ENCODE measurements around the gene TRPC3. TPM values are rescaled to one million over a fixed set of nuclear protein-coding genes. Genes with fewer than 3 reads are reported as not detected.

The TRPC3 gene
- polyA plus RNA-seq, 1 donor from 2014 or later, result 6.9 TPM

DNA sequence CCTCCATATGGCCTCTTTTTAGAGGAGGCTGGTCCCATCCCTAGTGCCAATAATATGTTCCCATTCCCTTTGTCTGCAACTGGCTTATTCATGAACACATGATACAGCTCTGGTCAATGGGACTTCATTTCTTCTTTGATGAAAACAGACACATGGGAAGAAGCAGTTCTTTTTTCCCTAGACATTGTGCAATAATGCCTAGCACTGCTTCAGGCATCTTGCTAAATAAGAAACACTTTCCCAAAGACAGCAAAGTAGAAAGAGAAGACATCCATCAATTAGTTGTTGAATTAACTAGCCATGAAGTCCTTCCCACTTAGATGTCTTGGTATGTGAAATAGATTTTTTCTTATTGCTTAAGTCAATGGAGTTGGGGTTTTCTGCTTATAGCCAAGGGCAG, 40.1 kb upstream of the TRPC3 start:
- Histone ChIP-seq H3K79me2 (replicated peaks; ENCODE audit: insufficient read depth, low read length) (no peaks in the 10 kb centered on the region), H2AFZ (ENCODE audit: low read depth, low read length) (no peak overlapping the region), H4K20me1 (ENCODE audit: insufficient read depth) (no peaks in the 10 kb centered on the region), H3K4me2 (ENCODE audit: low read length) (no peak overlapping the region), H3K4me3 (ENCODE audit: low read length) (no peak overlapping the region), H3F3A (ENCODE audit: insufficient read depth, low read length, poor library complexity, severe bottlenecking) (no peaks in the 10 kb centered on the region), H3K9me3 (ENCODE audit: low read length) (no peaks in the 10 kb centered on the region), H3K27me3 (ENCODE audit: insufficient read depth, low read depth, low read length) (no peaks in the 10 kb centered on the region), H3K27ac (ENCODE audit: low read length) (no peak overlapping the region), H3K36me3 (ENCODE audit: insufficient read depth, low read length) (no peaks in the 10 kb centered on the region), H3K9me2 (ENCODE audit: insufficient read depth, low read length) (no peaks in the 10 kb centered on the region), H3K9ac (ENCODE audit: low read length) (no peak overlapping the region)
- TF ChIP-seq SMC3 (conservative IDR thresholded peaks at IDR 0.05; ENCODE audit: poor library complexity) (no peak), POLR2AphosphoS5 (IDR thresholded peaks at IDR 0.05) (no peak), EP300 (conservative IDR thresholded peaks at IDR 0.05; ENCODE audit: poor library complexity, severe bottlenecking) (no peak), TAF1 (IDR thresholded peaks at IDR 0.05; ENCODE audit: low read depth) (no peak), MXI1 (conservative IDR thresholded peaks at IDR 0.05; ENCODE audit: poor library complexity, severe bottlenecking) (no peak), RAD21 (conservative IDR thresholded peaks at IDR 0.05) (no peak), EZH2 (IDR thresholded peaks at IDR 0.05; ENCODE audit: borderline replicate concordance, insufficient read depth, low read length, poor library complexity, severe bottlenecking) (no peak)
- TF ChIP-seq, protein P1, sequence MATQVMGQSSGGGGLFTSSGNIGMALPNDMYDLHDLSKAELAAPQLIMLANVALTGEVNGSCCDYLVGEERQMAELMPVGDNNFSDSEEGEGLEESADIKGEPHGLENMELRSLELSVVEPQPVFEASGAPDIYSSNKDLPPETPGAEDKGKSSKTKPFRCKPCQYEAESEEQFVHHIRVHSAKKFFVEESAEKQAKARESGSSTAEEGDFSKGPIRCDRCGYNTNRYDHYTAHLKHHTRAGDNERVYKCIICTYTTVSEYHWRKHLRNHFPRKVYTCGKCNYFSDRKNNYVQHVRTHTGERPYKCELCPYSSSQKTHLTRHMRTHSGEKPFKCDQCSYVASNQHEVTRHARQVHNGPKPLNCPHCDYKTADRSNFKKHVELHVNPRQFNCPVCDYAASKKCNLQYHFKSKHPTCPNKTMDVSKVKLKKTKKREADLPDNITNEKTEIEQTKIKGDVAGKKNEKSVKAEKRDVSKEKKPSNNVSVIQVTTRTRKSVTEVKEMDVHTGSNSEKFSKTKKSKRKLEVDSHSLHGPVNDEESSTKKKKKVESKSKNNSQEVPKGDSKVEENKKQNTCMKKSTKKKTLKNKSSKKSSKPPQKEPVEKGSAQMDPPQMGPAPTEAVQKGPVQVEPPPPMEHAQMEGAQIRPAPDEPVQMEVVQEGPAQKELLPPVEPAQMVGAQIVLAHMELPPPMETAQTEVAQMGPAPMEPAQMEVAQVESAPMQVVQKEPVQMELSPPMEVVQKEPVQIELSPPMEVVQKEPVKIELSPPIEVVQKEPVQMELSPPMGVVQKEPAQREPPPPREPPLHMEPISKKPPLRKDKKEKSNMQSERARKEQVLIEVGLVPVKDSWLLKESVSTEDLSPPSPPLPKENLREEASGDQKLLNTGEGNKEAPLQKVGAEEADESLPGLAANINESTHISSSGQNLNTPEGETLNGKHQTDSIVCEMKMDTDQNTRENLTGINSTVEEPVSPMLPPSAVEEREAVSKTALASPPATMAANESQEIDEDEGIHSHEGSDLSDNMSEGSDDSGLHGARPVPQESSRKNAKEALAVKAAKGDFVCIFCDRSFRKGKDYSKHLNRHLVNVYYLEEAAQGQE (IDR thresholded peaks at IDR 0.05; ENCODE audit: borderline replicate concordance), result no peak
- TF ChIP-seq, protein P2, sequence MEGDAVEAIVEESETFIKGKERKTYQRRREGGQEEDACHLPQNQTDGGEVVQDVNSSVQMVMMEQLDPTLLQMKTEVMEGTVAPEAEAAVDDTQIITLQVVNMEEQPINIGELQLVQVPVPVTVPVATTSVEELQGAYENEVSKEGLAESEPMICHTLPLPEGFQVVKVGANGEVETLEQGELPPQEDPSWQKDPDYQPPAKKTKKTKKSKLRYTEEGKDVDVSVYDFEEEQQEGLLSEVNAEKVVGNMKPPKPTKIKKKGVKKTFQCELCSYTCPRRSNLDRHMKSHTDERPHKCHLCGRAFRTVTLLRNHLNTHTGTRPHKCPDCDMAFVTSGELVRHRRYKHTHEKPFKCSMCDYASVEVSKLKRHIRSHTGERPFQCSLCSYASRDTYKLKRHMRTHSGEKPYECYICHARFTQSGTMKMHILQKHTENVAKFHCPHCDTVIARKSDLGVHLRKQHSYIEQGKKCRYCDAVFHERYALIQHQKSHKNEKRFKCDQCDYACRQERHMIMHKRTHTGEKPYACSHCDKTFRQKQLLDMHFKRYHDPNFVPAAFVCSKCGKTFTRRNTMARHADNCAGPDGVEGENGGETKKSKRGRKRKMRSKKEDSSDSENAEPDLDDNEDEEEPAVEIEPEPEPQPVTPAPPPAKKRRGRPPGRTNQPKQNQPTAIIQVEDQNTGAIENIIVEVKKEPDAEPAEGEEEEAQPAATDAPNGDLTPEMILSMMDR (IDR thresholded peaks at IDR 0.05; ENCODE audit: poor library complexity, severe bottlenecking), result no peak

DNA sequence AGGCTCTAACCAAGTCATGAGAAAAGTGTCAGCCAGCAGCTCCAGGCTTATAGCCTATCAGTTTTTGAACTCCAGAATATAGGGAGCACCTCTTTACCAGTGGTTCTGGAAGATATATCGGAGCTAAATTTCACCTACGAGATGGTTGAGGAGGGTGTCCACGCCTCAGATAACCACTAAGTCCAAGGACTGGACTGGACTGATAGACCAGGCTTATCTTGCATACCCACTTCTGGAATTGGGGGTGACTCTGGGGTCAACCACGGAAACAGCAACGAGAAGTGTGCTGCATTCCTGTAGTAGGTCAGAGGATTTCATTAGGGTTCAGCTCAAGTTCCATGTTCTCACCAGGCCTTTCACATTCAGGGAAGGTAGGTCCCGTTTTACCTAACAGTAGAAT, 38.6 kb upstream of the TRPC3 start:
- H2AFZ ChIP-seq (ENCODE audit: low read depth, low read length), result no peak overlapping the region
- TF ChIP-seq EP300 (conservative IDR thresholded peaks at IDR 0.05; ENCODE audit: poor library complexity, severe bottlenecking), result no peak
- no peak for TF ChIP-seq TAF1 (IDR thresholded peaks at IDR 0.05; ENCODE audit: low read depth)
- no peak for TF ChIP-seq POLR2AphosphoS5 (IDR thresholded peaks at IDR 0.05)
- no peak for TF ChIP-seq RAD21 (conservative IDR thresholded peaks at IDR 0.05)
- TF ChIP-seq SMC3 (conservative IDR thresholded peaks at IDR 0.05; ENCODE audit: poor library complexity), result no peak
- no peaks in the 10 kb centered on the region for H3F3A ChIP-seq (ENCODE audit: insufficient read depth, low read length, poor library complexity, severe bottlenecking)
- no peaks in the 10 kb centered on the region for H3K79me2 ChIP-seq (replicated peaks; ENCODE audit: insufficient read depth, low read length)
- no peaks in the 10 kb centered on the region for H4K20me1 ChIP-seq (ENCODE audit: insufficient read depth)
- no peak overlapping the region for H3K4me3 ChIP-seq (ENCODE audit: low read length)
- no peaks in the 10 kb centered on the region for H3K36me3 ChIP-seq (ENCODE audit: insufficient read depth, low read length)
- no peak overlapping the region for H3K27ac ChIP-seq (ENCODE audit: low read length)
- no peaks in the 10 kb centered on the region for H3K9me2 ChIP-seq (ENCODE audit: insufficient read depth, low read length)
- no peak overlapping the region for H3K4me2 ChIP-seq (ENCODE audit: low read length)
- H3K9me3 ChIP-seq (ENCODE audit: low read length), result no peaks in the 10 kb centered on the region
- H3K9ac ChIP-seq (ENCODE audit: low read length), result no peak overlapping the region
- H3K27me3 ChIP-seq (ENCODE audit: insufficient read depth, low read depth, low read length), result no peaks in the 10 kb centered on the region

Measured in neural cell (in vitro differentiated cells).